B cell (primary cell): ENCODE data around the gene ERLEC1. TPM values are rescaled to one million over a fixed set of nuclear protein-coding genes. Genes with fewer than 3 reads are reported as not detected.

ENCODE experiments used
- ATAC-seq: fragments of 200-7000 bp; cut with Tn5 transposase; one replicate; pipeline ENCODE4 v1.10.0; 2021; ENCODE audit warnings: low read depth, mild to moderate bottlenecking, moderate number of reproducible peaks, moderate library complexity
- CTCF ChIA-PET: fragments of 350-600 bp; sonication (Branson Sonifier 250); formaldehyde crosslinking; loops from one replicate; lab custom pipeline; 2021; ENCODE audit warnings: antibody characterized with exemption, inconsistent platforms; lab: Charles Lee
- POLR2A ChIA-PET: fragments of 350-600 bp; sonication (Branson Sonifier 250); formaldehyde crosslinking; loops from one replicate; lab custom pipeline; 2021; ENCODE audit warnings: antibody characterized with exemption; lab: Charles Lee
- DNase-seq: peaks from one replicate; pipeline ENCODE4 v3.0.0; 2013
- H2AFZ ChIP-seq: 2 replicates; pipeline ENCODE4 v1.6.1; 2012; ENCODE audit warnings: mild to moderate bottlenecking, low read depth, low read length; ENCODE audit not compliant: insufficient read depth, poor library complexity, severe bottlenecking
- H3K27ac ChIP-seq, 2 donors: 1 replicate in 1 of 2; 2 replicates in 1 of 2; pipeline ENCODE4 v1.5.1; 2012 to 2013; ENCODE audit warnings: low read length in 2 of 2, mild to moderate bottlenecking in 2 of 2, moderate library complexity in 1 of 2
- H3K27me3 ChIP-seq, 4 experiments: fragments of 200-600 bp in 1 of 4; sonication (generic) in 1 of 4; replicated peaks in 1 of 4; 1 replicate in 2 of 4; 2 replicates in 2 of 4; pipeline versions ENCODE4 v1.6.1 to v1.7.0; 2013 to 2016; ENCODE audit warnings: low read length in 3 of 4, mild to moderate bottlenecking in 2 of 4, mixed read lengths in 1 of 4, moderate library complexity in 1 of 4; ENCODE audit not compliant: insufficient read depth in 4 of 4, control insufficient read depth in 3 of 4; ENCODE audit errors: control extremely low read depth in 1 of 4
- H3K36me3 ChIP-seq, 2 experiments: replicated peaks in 1 of 2; 1 replicate in 1 of 2; 2 replicates in 1 of 2; pipeline versions ENCODE4 v1.6.1 to v1.7.1; 2013; ENCODE audit warnings: low read length in 1 of 2; ENCODE audit not compliant: insufficient read depth in 2 of 2, control insufficient read depth in 1 of 2; ENCODE audit errors: control extremely low read depth in 1 of 2, extremely low read depth in 1 of 2
- H3K4me1 ChIP-seq, 2 donors: fragments of 200-600 bp in 1 of 2; sonication (generic) in 1 of 2; 1 replicate in 1 of 2; 2 replicates in 1 of 2; pipeline versions ENCODE4 v1.5.1 to v1.6.1; 2013 to 2017; ENCODE audit warnings: low read length in 2 of 2; ENCODE audit not compliant: control insufficient read depth in 2 of 2, insufficient read depth in 2 of 2
- H3K4me2 ChIP-seq: replicated peaks from 2 replicates; pipeline ENCODE3; 2012; ENCODE audit warnings: mild to moderate bottlenecking, low read depth, low read length; ENCODE audit not compliant: poor library complexity, severe bottlenecking
- H3K4me3 ChIP-seq, 5 experiments: fragments of 200-600 bp in 1 of 5; sonication (generic) in 1 of 5; 1 replicate in 3 of 5; 2 replicates in 2 of 5; pipeline versions ENCODE4 v1.5.1 to v1.7.0; 2011 to 2016; ENCODE audit warnings: low read length in 4 of 5, mild to moderate bottlenecking in 4 of 5, low read depth in 2 of 5, control low read depth in 1 of 5, moderate library complexity in 1 of 5; ENCODE audit not compliant: insufficient read depth in 1 of 5; ENCODE audit errors: control extremely low read depth in 1 of 5, extremely low read depth in 1 of 5
- H3K79me2 ChIP-seq: fragments of 200-600 bp; sonication (generic); one replicate; pipeline ENCODE4 v1.6.0; 2016; ENCODE audit warnings: low read length; ENCODE audit not compliant: control insufficient read depth, insufficient read depth
- H3K9ac ChIP-seq: fragments of 200-600 bp; sonication (generic); 2 replicates; pipeline ENCODE4 v1.6.1; 2017; ENCODE audit warnings: mild to moderate bottlenecking, low read length, moderate library complexity
- H3K9me3 ChIP-seq, 3 donors: one replicate each; pipeline versions ENCODE4 v1.6.1 to v1.7.1; 2013; ENCODE audit warnings: low read length in 2 of 3; ENCODE audit not compliant: control insufficient read depth in 2 of 3, insufficient read depth in 1 of 3; ENCODE audit errors: control extremely low read depth in 1 of 3
- H4K20me1 ChIP-seq: 2 replicates; pipeline ENCODE4 v1.6.0; 2012; ENCODE audit warnings: mild to moderate bottlenecking, low read length; ENCODE audit not compliant: insufficient read depth, control insufficient read depth, poor library complexity, severe bottlenecking
- H3K27ac Mint-ChIP-seq: one replicate; pipeline ENCODE4 v1.8.0; 2021; ENCODE audit warnings: mixed read lengths
- H3K27me3 Mint-ChIP-seq: one replicate; pipeline ENCODE4 v1.8.0; 2021; ENCODE audit warnings: mixed read lengths
- H3K4me1 Mint-ChIP-seq: one replicate; pipeline ENCODE4 v1.8.0; 2021; ENCODE audit warnings: mixed read lengths
- H3K4me3 Mint-ChIP-seq: one replicate; pipeline ENCODE4 v1.8.0; 2021; ENCODE audit warnings: mixed read lengths
- H3K9me3 Mint-ChIP-seq: one replicate; pipeline ENCODE4 v1.8.0; 2022; ENCODE audit warnings: mixed read lengths; ENCODE audit not compliant: insufficient read depth
- CTCF ChIP-seq: fragments of 200-600 bp; IDR thresholded peaks from one replicate; pipeline ENCODE4 v1.8.0; 2022; ENCODE audit warnings: antibody characterized with exemption, mild to moderate bottlenecking
- EZH2 ChIP-seq: IDR thresholded peaks from 2 replicates; pipeline ENCODE4 v1.6.1; 2012; ENCODE audit warnings: borderline replicate concordance, low read depth, mild to moderate bottlenecking, moderate library complexity, low read length; ENCODE audit not compliant: insufficient read depth, poor library complexity, severe bottlenecking
- WGBS: methylation state at CpG from one replicate; pipeline ENCODE4 v1.1.5; 2013; ENCODE audit warnings: missing lambda C conversion rate; ENCODE audit not compliant: insufficient coverage; 5-methylcytosine and 5-hydroxymethylcytosine counted together
- intact Hi-C: fragments of 100-400 bp; cut with micrococcal nuclease; formaldehyde crosslinking; loops from one replicate; pipeline ENCODE4 v1.10.0; 2022
- polyA plus RNA-seq: library from polyadenylated mRNA; depleted of rRNA; stranded (reverse); fragments of >200 nt; gene quantifications from 2 replicates; pipeline ENCODE4 v1.2.3, GENCODE V29; 2012
- total RNA-seq, 2 donors: library from RNA; stranded (reverse); fragments of 120-200 nt in 1 of 2; gene quantifications; 1 replicate in 1 of 2; 2 replicates in 1 of 2; pipeline versions ENCODE4 v1.2.3 to v1.2.4, GENCODE V29; 2013 to 2022

The ERLEC1 gene
- total and polyA plus RNA-seq, 2 donors (not counting 1 experiment from before 2014, with no cell fraction given), result 20.4 to 22.9 TPM

- Histone ChIP-seq H4K20me1 (no peaks in the 10 kb centered on the region), H3K79me2 (no peaks in the 10 kb centered on the region), H3K4me2 (no peak overlapping the region), H3K4me3 (no peak overlapping the region), H3K9ac (no peak overlapping the region), H3K4me1 (no peaks in the 10 kb centered on the region), H2AFZ (no peak overlapping the region), H3K9me3 (no peaks in the 10 kb centered on the region), H3K27me3 (no peaks in the 10 kb centered on the region), H3K27ac (no peak overlapping the region), H3K36me3 (peaks cover 7 to 44% of the 10 kb centered on the region in 2 experiments)
- Mint-ChIP-seq H3K9me3 (no peaks in the 10 kb centered on the region), H3K4me3 (no peak overlapping the region), H3K27me3 (no peaks in the 10 kb centered on the region), H3K4me1 (no peaks in the 10 kb centered on the region), H3K27ac (no peak overlapping the region)
- DNase-seq (no peak), ATAC-seq (no peak)
- CTCF ChIA-PET, result no interaction called here
- intact Hi-C loops, result no loop called here
- WGBS, result no CpG with 5 or more reads among the region's 5 CpGs
- POLR2A ChIA-PET, result no interaction called here
- TF ChIP-seq EZH2 (no peak), CTCF (no peak)
Observed at GRCh38 chr2:53865962-53866361, 79.1 kb downstream of the ERLEC1 start.

GRCh38 chr2:53867169-53867568 lies 80.3 kb downstream of the ERLEC1 start:
- Histone ChIP-seq H3K4me2 (no peak overlapping the region), H4K20me1 (no peaks in the 10 kb centered on the region), H3K36me3 (peaks cover 9 to 46% of the 10 kb centered on the region in 2 experiments), H2AFZ (no peak overlapping the region), H3K27ac (no peak overlapping the region), H3K4me3 (no peak overlapping the region), H3K79me2 (no peaks in the 10 kb centered on the region), H3K4me1 (no peaks in the 10 kb centered on the region), H3K27me3 (no peaks in the 10 kb centered on the region), H3K9ac (no peak overlapping the region), H3K9me3 (no peaks in the 10 kb centered on the region)
- CTCF ChIA-PET, result no interaction called here
- TF ChIP-seq EZH2, result no peak
- no peak for TF ChIP-seq CTCF
- no peaks in the 10 kb centered on the region for H3K27me3 Mint-ChIP-seq
- intact Hi-C loops, result no loop called here
- ATAC-seq (no peak), DNase-seq (no peak)
- POLR2A ChIA-PET, result no interaction called here
- no peak overlapping the region for H3K4me3 Mint-ChIP-seq
- 95% methylated on average over 4 of the region's 5 CpGs for WGBS
- H3K27ac Mint-ChIP-seq, result no peak overlapping the region
- H3K9me3 Mint-ChIP-seq, result no peaks in the 10 kb centered on the region
- H3K4me1 Mint-ChIP-seq, result no peaks in the 10 kb centered on the region
